Occipital lobe (tissue), 2 donors: ENCODE measurements around the gene HYCC2. TPM values are rescaled to one million over a fixed set of nuclear protein-coding genes. Genes with fewer than 3 reads are reported as not detected.
"Not testable (repeated sequence)": the region's sequence is repeated elsewhere in the genome, so short reads cannot be mapped to it uniquely, and the experiment has no call there.

Experiments used
- DNase-seq: peaks from one replicate; lab custom pipeline; 2025; lab: John Stamatoyannopoulos, UW
- total RNA-seq: library from RNA; depleted of rRNA; stranded (reverse); fragments of >200 nt; gene quantifications from one replicate; pipeline ENCODE4 v1.2.3, GENCODE V29; 2014

HYCC2 gene
- 54.4 TPM for total RNA-seq

DNA sequence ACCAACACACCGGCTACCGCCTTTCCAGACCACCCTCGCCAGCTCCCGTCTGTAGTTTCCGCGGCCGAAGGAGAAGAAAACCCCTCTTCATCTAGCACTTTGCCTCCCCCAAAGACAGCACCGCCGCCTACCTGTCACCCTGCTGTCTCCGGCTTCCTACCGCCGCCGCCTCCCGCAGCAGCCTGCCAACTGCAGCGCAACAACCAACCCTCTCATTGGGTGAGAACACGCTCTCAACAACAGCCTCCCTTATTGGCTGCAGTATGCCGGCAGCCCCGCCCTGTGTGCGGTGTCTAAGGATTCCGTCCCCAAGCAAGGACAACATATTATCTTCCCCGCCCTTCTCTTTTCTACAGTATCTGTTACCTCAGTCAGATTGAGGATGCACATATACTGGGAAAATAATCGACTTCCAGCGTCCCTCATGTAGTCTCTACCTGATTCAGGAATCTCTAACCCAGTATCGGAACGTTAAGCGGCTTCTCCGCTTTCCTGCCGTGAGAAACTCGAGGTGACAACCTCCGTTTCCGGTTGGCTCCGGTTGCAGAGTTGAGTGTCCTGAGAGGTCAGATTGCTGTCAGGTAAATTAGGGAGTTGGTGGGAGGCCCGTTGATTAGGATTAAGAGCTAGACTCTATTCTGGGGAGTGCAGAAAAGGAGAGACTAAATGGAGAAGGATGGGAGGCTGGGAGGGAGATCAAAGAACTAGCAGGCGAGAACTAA lies at the start of gene HYCC2, which contains the start of gene NDUFB3:
Gene HYCC2, minus strand, starts transcription at position 193 of the 722 bp plus-strand sequence. CDS start 47,662 bp downstream, outside the sequence.
Gene NDUFB3, plus strand, starts transcription at position 523 of the 722 bp plus-strand sequence. CDS start 6,882 bp downstream, outside the sequence.
- DNase-seq, result peak; percentile 88

DNA sequence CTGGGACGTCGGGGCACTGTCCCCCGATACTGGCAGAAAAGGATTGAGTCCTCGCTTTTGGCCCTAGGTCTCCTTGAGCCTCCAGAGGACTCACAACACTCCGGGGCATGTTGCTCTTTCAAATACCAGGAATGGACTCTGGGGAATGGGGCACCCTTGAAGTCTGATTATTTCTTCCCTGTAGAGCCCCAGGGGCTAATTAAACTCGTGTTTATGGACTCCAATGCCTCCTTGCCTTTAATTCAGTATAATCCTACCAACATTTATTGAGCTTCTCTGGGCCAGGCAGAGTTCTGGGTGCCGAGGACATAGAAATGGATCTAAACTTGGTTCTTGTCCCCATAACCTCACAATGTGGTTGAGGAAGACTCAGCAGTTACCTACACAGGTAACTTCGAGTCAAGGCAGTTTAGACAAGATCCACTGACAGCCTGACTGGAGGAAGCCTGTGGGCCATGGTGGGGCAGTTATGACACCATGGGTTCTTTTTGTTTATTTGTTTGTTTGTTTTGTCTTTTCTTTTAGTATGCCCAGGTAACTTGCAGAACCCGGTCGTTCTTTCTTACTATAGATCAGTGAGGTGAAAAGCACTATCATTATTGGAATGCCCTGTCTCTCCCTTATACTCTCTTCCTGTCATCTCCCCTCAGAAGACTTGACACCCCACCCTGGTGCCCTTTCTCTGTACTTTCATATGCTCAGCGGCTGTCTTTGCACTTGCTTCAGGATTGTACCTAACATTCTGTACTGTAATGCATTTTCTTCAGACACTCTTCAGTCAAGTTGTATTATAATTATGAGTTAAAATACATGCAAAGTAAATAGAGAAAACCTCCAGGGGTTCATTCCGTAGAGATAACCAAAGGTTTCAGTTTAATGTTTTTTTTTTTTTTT lies 47.7 kb upstream of the HYCC2 start:
- DNase-seq, result no peak

DNA sequence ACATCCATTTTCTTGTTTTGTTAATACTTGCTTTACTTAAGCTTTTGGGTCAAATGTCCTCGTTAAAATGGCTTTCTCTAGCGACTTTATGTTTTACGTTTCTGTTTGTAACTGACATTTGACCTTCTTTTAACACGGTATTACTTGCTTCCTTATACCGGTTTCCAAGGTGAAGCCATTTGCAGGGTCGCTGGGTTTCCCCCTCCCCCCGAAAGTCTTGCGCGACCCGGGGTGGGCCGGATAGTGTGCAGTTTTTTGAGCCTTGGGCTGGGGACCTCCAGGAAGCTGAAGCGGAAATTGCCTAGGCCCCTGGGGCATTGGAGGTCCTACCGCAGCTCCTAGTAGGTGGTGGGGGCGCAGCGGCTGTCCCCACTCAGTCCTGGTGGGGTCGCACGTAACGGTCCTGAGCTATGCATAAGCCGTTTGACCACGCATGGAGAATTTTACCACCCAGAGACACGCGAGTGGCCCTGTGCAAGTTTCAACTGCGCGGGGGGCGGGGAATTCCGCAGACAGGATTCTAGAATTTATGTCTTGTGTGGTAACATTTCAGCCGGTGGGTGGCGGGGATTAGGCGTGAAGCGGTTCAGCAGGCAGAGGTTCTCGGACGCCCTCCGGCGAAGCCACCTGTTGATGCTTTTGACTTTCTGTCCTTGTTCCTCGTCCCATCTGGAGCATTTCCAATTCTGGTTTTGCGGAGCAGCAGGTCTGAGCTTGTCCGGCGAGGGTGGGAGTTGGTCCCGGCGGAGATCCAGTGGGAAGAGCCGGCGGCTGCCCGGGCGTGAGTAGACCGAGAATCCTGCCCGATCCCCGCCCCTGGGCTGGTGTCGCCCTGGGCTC lies 46.9 kb upstream of the HYCC2 start:
- DNase-seq, result peak; percentile 45

DNA sequence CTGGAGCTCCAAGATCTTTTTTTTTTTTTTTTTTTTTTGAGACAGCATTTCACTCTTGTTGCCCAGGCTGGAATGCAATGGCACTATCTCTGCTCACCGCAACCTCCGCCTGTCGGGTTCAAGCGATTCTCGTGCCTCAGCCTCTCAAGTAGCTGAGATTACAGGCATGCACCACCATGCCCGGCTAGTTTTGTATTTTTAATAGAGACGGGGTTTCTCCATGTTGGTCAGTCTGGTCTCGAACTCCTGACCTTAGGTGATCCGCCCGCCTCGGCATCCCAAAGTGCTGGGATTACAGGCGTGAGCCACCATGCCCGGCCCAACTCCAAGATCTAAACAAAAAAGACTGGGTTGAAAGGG lies 46.2 kb upstream of the HYCC2 start:
- not testable (repeated sequence) for DNase-seq

DNA sequence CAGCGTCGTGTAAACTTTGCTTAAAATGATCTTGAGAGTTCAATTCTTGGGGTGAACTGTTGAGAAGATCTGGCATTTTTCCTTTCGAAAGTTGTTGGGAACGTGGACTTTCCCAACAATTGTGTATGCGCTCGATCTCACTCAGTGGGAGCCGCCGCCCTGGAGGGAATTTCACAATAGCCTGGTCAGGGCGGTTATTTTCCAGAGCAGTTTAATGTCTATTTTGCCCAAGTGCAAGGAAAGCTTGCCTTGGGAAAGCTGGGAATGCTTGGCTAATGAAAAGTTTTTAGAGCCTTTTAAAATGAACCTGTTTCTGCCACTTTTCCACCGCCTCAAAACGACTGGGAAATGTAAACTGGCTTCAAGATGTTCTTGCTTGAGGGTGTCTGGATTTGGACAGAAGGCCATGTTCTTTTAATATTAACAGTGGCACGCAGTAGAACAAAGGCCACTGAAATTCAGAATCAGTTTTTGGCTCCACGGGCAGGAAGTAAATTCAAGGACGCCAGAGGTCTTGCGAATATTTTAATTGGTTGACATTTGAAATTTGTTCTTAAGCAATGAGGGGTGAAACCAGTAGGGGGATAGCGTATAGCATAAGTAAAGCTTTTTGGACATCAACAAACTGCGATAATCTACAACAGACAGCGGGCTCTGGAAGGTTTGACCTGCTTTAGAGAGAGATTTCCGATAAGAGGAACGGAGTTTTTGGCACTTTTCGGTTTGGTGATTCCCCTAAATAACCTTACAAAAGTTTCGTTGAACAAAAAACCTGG lies 45.7 kb upstream of the HYCC2 start:
- no peak for DNase-seq

DNA sequence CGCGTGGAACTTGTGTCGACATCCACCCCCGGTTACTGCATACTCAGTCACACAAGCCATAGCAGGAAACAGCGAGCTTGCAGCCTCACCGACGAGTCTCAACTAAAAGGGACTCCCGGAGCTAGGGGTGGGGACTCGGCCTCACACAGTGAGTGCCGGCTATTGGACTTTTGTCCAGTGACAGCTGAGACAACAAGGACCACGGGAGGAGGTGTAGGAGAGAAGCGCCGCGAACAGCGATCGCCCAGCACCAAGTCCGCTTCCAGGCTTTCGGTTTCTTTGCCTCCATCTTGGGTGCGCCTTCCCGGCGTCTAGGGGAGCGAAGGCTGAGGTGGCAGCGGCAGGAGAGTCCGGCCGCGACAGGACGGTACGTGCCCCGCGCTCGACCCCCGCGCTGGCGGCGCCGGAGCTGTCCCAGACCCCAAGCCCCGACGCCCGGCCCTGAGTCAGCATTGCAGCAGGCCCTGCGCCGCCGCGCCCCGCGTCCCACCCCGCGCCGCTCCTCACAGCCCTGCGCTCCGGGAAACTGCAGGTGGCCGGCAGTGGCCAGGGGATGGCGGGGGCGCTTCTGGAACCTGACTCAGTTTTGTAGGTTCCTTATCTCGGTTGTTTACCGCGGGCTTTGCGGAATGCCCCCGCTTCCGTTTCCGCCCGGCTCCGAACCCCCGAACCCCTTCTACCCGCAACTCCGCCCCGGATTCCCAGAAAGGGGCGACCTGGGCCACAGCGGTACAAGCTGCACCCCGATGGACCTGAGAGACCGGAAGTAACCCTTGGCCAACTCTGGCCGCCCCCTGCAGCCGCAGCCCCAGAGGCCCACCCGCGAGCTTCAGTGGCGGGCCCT lies 44.9 kb upstream of the HYCC2 start, which contains the start of gene CFLAR:
Gene CFLAR, plus strand, starts transcription at position 50 of the 844 bp plus-strand sequence. CDS start 13,702 bp downstream, outside the sequence.
- DNase-seq, result peak; percentile 48

DNA sequence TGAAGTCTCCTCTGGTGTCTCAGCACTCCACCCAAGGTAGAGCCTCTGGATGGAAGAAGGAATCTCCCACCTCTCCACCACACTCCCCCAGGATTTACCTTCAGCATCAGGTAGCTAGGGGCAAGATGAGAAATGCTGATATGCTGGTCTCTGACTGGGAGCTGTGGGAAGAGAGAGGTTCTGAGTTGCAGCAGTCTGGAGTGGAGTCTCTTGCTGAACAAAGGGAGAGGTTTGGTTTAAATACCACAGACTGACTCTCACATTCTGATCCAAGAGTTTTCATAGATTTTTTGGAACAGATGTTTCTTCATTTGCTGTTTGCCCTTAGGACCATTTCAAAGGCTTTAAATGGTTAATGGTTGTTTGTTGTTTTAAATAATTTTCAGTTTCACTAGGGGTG lies 43.4 kb upstream of the HYCC2 start:
- no peak for DNase-seq

DNA sequence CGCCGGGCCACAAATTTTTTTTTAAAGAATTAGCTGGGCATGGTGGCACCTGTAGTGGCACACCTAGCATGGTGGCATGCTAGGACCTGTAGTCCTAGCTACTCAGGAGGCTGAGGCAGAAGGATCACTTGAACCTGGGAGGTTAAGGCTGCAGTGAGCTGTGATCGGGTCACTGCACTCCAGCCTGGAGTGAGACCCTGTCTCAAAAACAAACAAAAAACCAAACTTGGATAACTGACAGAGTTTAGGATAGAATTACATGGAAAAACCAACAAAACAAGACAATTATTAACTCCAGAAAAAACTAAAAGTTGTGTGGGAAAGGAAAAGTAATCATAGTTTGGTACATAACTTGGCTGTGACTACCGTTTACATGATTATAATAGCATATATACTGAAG lies 42.9 kb upstream of the HYCC2 start:
- DNase-seq, result no peak

DNA sequence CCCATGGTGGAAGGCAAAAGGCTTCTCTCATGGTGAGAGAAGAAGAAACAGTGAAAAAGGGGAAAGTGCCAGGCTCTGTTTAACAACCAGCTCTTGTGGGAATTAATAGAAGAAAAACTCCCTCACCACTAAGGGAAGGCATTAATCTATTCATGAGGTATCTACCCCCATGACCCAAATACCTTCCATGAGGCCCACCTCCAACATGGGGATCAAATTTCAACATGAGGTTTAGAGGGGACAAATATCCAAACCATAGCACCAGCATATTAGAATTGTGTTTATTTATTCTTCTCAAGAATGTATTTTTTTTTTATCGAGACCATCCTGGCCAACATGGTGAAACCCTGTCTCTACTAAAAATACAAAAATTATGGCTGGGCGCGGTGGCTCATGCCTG lies 39.6 kb upstream of the HYCC2 start:
- DNase-seq, result no peak

DNA sequence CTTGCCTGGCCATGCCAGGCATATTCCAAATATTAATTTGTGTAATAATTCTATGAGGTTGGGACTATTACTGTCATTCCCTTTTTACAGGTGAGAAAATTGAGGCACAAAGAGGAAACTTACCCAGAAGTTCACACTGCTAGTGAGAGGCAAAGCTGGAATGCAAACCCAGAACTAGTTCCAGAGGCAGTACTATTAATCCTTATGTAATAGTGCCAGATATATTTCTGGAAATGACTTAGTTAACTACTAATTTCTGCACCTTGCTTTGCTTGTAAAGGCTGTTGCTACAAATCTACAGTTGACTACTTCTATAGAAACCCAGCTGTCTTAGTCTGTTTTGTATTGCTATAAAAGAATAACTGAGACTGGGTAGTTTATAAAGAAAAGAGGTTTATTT lies 39.1 kb upstream of the HYCC2 start:
- DNase-seq, result no peak

DNA sequence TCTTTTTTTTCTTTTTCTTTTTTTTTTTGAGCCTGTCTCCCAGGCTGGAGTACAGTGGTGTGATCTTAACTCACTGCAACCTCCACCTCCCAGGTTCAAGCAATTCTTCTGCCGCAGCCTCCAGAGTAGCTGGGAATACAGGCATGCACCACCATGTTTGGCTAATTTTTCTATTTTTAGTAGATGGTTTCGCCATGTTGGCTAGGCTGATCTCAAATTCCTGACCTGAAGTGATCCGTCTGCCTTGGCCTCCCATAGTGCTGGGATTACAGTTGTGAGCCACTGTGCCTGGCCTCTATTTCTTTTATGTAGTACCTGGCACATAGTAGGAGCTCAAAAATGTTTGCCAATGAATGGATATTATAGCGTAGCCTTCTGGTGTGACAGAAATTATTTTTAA lies 37.7 kb upstream of the HYCC2 start:
- DNase-seq, result no peak

DNA sequence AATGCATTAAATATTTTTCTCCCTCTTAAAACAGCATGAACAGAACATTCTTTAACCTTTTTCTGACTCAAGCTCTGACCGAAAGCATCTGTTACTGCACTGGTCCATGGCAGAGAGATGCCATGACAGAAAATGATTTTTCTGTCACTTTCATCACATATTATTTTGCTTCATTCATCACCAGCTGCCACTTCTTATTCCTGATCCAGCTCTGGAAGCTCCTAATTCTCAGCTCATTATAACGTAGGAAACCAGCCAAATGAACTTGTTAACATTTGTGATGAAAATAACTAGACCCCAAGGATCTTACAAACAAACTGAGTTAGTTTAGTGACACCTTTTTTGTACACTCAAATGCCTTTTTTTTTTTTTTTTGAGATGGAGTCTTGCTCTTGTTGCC lies 36.9 kb upstream of the HYCC2 start:
- no peak for DNase-seq

DNA sequence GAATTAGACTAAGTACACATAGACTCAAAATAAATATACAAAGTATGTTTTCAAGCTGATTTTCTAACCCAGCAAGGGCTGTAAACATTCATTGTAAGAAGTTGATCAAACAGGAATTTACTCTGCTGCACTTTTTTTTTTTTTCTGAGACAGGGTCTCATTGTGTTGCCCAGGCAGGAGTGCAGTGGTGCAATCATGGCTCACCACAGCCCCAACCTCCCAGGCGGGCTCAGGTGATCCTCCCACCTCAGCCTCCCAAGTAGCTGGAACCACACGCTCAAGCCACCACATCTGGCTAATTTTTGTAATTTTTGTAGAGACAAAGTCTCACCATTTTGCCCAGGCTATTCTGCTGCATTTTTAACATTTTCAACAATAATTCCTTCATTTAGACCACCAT lies 36.2 kb upstream of the HYCC2 start:
- DNase-seq, result no peak

DNA sequence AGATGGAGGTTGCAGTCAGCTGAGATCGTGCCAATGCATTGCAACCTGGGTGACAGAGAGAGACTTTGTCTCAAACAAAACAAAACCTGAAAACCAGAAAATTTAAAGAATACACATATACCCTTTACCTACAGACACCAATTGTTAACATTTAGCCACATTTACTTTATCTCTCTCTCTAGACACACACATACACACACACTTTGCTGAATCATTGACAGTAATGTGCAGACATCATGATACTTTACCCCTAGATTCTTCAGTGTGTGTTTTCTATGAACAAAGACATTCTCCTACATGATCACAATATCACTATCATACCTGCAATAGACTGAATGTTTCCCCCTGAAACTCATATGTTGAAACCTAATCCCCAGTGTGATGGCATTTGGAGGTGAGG lies 34.3 kb upstream of the HYCC2 start:
- DNase-seq, result no peak

DNA sequence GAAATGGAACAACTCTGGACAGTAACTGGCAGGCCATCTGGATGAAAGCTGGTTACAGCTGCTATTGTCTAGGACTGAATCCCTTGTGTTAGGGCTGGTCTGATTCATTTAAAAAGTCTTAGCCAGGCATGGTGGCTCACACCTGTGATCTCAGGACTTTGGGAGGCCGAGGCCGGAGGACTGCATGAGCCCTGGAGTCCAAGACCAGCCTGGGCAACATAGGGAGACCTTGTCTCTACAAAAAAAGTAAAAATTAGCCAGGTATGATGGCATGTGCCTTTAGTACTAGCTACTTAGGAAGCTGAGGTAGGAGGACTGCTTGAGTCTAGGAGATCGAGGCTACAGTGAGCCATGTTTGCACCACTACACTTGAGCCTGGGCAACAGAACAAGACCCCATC lies 29.0 kb upstream of the HYCC2 start:
- no peak for DNase-seq

DNA sequence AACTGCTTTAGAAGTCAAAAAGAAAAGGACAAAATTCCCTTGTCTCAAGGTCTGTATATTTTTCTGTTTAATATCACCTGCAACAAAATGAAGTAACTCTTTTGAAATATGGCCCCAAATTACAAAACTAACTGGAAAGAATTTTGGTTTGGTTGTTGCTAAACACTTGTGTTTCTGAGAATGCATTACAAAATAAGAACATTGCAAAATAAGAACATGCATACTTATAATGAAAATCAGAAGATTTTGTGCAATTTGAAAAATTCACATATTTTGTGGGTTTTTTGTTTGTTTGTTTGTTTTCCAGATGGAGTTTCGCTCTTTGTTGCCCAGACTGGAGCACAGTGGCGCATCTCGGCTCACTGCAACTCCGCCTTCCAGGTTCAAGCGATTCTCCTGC lies 22.1 kb upstream of the HYCC2 start:
- no peak for DNase-seq

DNA sequence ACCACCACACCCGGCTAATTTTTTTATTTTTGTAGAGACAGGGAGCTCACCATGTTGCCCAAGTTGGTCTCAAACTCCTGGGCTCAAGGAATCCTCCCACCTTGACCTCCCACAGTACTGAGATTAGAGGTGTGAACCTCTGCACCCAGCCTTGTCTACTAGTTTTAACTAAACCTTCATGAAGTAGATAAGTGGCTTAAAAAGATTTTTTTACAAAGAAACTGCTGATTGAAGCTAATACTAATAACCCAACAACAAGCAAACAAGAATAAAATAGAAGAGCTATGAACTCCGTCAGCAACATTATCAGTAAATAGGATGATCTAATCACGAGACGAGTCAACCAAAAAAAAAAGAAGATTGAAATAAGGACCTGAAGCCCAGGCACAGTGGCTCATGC lies 19.1 kb upstream of the HYCC2 start:
- DNase-seq, result no peak

DNA sequence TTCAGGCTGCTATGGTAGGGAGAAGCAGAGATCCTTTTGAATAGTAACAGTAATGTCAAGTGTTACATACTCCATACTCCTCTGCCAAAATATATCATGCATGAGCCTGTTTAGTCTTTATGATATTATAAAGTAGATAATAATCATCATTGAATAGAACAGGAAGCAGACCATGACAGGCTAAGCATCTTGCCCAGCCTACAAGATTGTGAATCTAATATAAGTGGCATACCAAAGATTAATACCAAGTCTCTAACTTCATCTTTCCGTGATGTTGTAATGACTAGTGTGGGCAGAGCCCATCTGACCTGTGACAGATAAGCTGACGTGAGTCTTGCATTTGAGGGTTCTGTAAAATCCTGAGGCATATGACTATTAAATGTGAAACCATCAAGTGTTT lies 13.4 kb upstream of the HYCC2 start:
- DNase-seq, result no peak

DNA sequence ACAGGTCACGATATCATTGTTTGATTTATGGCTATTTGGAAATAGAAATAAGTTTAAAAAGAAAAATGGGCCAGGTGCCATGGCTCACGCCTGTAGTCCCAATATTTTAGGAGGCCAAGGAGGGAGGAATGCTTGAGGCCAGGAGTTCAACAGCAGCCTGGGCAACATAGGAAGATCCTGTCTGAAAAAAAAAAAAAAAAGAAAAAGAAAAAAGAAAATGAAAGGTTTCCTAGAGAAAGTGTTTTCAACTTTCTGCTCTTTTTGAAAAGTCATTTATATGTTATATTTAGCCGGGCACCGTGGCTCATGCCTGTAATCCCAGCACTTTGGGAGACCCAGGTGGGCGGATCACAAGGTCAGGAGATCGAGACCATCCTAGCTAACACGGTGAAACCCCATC lies 3.5 kb upstream of the HYCC2 start:
- DNase-seq, result no peak

DNA sequence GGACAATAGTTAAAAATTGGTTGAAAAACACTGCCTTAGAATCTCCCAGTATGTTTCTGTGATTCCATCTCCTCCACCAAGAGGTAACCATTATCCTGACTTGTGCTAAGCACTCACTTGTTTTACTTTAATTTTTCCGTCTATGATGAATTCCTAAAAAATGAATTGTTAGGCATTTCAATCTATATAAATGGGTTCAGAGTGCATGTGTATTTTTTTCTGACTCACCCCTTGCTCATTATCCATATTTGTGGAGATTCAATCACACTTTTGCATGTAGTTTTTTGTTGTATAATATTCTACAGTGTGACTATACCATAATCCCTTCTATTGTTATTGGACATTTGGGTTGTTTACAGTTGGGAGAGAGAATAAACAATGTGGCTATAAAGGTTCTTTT lies 1.6 kb upstream of the HYCC2 start:
- DNase-seq, result no peak
